Esophagus muscularis mucosa (tissue), 4 donors: Measurements from ENCODE around the gene STX8.

Experiments
- CTCF ChIP-seq, 3 experiments: fragments of 200-600 bp in 2 of 3; fragments of 450-650 bp in 1 of 3; sonication (generic) in 2 of 3; IDR thresholded peaks; one replicate each; pipeline ENCODE4 v1.5.1; 2017 to 2019; ENCODE audit warnings: antibody characterized with exemption in 3 of 3, mild to moderate bottlenecking in 2 of 3, moderate library complexity in 1 of 3
- EP300 ChIP-seq: sonication (generic); formaldehyde crosslinking; IDR thresholded peaks from one replicate; pipeline ENCODE4 v1.6.1; 2017; ENCODE audit warnings: antibody characterized with exemption
- POLR2A ChIP-seq: fragments of 450-650 bp; IDR thresholded peaks from one replicate; pipeline ENCODE4 v1.6.1; 2017; ENCODE audit warnings: antibody characterized with exemption, moderate library complexity, mild to moderate bottlenecking, low read depth
- POLR2AphosphoS5 ChIP-seq, 2 donors: sonication (generic); formaldehyde crosslinking; IDR thresholded peaks; one replicate each; pipeline ENCODE4 v1.6.1; 2017; ENCODE audit warnings: antibody characterized with exemption in 2 of 2

GRCh38 chr17:9238340-9239245, 337.0 kb downstream of the STX8 start:
- TF ChIP-seq CTCF (IDR thresholded peaks at IDR 0.05), result no peak
- TF ChIP-seq POLR2AphosphoS5 (IDR thresholded peaks at IDR 0.05), result no peak
- no peak for TF ChIP-seq EP300
- TF ChIP-seq POLR2A, result no peak
